ENCODE data around the gene LRRC30. TPM values are rescaled to one million over a fixed set of nuclear protein-coding genes. Genes with fewer than 3 reads are reported as not detected.

Gene LRRC30
- total RNA-seq, 1 experiment from 2014 or later = not detected

DNA sequence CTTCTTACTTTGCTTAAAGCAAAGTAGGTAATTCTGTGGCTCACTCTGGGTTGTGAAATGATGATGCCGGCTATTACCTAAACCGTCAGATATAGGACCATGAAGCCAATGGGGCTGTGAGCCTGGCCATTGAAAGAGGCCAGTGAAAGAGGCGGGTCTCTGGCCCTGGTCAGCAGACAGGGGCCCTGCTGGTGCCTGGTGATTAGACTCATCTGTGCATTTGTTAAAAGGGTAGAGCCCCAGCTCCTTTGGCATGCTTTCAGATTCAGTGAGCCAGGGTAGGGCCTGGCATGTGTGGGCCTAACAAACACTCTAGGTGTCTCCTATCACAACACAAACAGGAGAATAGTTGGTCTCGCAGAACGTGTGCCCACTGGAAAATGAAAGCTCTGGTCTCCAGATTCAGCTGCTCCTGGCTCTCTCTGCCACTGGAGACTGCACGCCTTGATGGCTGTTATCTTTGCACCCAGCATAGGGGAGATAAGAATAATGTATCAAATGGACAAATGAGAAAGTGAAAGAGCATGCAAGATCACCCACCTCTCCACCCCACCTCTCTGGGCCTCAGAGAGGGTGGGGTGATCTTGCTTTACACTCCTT, 6.9 kb downstream of the LRRC30 start:
- no peak for DNase-seq (ENCODE audit: low read depth)

DNA sequence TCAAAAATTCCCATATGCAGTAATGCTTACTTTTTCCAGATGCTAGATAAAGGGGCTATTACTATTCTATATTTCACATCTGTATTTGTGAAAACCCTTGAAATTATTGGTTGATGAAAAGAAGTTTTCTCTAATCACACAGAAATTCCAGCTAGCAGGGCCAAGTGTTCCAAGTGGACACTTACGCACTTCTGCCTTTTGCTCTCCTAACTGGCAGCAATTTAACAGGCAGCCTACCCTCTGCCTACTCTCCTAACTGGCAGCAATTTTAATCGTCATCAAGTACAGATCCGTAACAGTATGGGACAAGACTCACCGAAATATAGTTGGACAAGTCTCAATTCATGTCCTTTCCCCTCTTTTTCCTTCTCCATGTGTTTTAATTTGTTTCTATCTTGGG, 12.0 kb downstream of the LRRC30 start:
- DNase-seq (ENCODE audit: low read depth) = no peak

DNA sequence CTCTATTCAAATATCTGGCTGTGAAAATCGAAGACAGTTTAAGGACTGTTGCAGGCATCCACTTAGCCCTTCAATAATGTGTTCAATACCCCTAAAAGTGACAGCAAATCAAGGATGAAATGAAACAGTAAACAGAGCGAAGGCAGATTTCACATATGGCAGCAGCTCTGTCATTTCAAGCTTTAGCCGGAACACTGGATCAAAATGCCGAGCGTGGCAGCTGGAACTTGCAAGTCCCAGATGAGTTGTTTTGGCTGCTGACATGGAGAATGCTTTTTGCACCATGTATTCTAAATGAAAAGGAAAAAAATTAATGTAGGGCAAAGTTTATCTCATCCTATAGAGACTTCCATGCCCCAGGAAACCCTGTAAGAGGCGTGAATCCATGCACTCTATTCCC, 18.0 kb downstream of the LRRC30 start:
- DNase-seq (ENCODE audit: low read depth) = no peak

DNA sequence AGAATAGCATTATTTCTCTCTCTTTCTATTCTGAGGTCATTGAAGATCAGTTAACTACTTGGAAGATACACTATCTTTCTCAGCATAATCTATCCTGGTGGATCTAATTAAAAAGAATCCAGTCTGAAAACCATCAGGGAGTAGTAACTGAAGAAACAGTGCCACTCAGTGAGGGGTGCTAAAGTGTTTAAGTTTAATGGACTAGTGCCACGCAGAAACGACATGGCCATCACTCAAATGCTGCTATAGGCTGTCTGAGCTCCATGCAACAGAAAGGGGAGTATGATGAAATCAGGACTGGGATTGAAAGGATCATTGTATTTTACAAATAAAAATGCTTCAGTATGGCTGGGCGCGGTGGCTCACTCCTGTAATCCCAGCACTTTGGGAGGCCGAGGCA, 23.3 kb downstream of the LRRC30 start:
- DNase-seq (ENCODE audit: low read depth) = no peak

DNA sequence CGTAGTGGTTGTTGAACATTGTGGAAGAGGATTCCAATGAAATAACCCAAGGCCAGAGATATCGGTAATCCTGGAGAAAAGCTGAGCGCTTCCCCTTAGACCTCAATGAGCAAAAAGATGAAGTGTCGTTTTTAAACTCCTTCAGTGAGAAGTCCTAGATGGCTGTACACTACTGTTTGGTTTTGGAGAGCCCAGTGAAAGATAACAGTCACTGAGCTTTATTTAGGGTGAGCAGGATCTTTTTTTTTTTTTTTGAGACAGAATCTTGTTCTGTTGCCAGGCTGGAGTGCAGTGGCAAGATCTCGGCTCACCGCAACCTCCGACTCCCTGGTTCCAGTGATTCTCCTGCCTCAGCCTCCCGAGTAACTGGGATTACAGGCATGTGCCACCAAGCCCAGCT, 24.2 kb downstream of the LRRC30 start:
- no peak for DNase-seq (ENCODE audit: low read depth)

DNA sequence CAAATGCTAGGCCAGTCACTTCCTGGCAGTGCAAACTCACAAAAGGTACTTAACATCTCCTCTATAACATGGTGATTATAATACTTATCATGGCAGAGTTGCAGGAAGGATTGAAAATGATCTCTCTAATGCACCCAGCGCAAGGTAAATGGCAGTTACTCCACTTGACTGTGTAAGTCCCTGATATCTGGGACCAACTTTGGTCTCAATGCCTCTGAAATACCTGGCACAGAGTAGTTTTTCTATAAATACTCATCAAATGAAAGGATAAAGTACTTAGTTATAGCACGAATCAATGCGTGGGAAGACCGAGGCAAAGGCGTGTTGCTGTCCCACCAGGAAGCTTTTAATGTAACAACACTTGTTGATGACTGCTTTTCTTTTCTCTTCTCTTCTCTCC, 24.8 kb downstream of the LRRC30 start:
- DNase-seq (ENCODE audit: low read depth) = no peak

DNA sequence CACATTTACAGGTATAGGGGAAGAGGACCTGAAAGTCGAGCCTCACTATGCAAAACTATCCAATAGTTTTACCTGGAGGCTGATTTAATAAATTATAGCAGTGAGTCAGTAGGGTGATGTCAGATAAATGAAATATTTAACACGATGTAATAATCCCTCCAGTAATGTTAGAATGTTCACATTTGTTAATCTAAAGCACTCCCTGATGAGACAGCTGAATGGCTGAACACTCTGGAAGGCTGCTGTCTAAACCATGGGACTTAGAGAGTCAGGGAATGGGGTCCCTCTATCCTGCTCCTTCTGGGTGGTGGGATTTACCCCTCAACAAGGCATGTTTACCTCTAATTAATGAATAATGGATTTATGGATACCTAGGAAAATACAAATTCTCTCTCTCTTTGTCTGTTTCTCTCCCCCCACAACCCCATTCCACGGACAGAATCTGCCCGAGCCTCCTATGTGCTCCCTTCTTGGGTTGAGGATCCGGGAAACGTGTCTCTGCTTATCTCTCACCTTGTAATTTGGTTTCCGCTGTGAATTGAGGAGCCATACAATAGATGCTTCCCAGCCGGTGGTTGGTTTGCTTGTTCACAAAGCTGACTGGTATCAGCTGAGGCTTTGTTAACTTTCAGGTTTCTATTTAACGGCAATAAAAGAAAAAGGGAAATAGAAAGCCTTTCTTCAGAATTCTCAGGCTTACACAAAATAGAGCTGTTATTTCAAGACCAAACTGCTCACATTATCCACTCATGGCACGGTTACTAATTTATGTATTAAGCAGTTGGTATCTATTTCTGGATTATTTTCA, 25.9 kb downstream of the LRRC30 start:
- DNase-seq (ENCODE audit: low read depth) = no peak

DNA sequence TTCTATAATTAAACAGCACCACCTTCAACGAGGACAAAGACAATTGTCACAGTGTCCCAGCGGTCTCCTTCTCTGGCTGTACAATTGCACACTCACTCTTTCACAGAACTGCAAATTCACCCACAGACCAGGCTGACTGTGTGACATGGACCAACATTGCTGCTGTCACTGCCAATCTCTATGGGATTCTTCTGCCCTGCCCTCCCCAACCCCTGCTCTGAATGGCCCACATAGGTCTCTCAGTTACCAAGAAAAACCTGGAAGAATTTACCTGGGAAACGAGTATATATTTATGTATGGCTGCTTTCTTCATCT, 26.5 kb downstream of the LRRC30 start:
- DNase-seq (ENCODE audit: low read depth) = no peak

DNA sequence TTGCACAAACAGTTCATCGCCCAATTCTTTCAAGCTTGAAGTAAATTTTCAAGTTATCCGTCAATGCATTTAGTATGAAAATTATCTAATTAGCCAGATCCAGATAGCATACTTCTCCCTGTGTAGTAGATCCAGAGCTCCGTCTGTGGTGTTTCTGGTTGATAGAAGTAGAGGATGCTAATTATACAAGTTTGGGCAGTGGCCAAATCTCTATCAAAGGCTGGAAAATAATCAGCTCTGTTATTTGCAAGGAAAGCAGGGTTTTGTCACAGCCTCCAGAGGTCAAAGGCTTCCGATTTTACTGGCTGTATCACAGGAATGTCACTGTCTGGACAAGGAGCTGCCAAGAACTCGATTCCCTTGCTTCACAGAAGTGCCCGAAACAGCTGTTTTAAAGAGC, 28.6 kb downstream of the LRRC30 start:
- no peak for DNase-seq (ENCODE audit: low read depth)

DNA sequence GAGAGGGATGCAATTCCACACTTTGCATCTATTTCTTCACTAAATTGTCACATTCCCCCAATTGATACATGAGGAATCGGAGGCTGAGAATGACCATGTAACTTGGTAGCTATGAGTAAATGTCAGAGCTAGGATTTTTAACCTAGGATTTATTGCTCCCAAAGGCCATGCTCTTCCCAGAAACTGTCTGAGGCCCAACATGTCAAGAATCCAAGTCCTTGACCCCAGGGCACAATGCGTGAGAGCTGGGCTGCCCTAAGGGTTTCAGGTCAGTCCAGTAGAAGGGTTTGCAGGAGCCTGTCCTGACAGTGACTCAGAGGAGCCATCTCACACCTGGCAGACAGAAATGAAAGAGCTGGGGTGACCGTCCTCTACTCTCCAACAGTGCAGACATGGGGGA, 30.3 kb downstream of the LRRC30 start:
- DNase-seq (ENCODE audit: low read depth) = no peak

DNA sequence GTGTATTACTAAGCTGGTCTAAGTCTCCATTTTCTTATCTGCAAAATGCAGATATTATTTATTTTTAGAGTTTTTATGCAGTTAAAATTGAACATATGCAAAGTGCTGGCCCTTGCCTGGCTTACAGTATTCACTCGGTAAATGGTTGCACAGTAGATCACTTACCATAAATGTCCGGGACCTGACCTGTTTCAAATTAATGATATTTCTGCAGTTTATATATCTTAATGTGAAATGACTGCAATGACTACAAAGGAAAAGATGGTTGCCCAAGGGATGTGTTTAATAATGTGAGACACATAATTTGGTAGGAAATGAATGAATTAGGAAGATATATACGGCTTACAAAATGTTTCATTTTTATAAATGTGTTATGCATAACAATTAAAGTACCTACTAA, 37.1 kb downstream of the LRRC30 start:
- no peak for DNase-seq (ENCODE audit: low read depth)

DNA sequence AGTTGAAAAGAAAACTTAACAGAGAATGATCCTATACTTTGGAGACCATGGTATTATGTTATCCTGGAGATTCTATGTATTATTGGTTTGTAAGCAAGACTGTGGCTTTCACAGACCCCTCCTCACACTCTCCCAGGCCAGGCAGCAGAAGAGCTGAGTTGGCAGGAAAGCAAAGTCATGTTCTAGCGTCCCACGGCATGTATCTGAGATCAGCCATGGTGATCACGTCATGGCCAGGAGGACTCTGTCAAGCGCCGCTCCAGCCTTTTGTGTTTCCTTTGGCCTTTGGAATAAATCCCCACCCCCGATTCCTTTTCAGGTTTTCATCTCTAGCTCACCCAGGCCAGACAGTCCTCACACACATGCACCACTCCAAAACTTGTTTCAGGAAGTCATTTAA, 39.1 kb downstream of the LRRC30 start:
- DNase-seq (ENCODE audit: low read depth) = no peak

DNA sequence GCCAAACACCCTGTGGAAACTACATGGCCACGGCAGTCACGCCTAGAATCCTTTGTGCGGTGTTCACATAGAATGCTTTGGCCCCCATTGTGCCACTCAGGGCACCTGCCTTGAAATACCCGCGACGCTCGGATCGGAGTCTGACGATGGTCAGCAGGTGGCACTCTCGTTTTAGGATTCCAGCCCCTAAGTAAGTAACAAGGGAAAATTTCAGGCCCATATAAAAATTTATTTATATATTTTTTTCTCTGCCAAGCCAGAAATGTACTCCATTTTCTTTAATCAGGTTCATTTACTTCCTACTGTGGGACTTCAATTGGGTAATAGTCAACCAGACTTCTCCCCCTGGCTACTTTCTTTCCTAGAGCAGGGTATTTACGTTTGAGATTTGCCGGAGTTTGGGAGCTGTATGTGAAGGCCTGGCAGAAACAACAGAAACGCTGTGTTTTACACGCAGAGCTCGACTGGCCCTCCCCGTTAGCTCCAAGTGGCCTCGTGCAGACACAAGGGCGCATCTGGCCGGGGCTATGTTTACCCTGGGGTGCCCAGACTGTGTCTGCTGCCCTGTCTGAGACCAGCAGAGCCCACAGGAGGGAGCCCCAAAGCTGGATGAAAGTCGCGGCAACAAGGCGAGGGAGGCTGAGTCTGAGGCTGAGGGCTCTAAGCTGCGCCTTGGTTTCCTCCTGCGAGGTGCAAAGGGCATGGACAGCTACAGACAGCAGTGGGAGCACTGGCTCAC, 41.6 kb downstream of the LRRC30 start:
- DNase-seq (ENCODE audit: low read depth) = peak; percentile 65

DNA sequence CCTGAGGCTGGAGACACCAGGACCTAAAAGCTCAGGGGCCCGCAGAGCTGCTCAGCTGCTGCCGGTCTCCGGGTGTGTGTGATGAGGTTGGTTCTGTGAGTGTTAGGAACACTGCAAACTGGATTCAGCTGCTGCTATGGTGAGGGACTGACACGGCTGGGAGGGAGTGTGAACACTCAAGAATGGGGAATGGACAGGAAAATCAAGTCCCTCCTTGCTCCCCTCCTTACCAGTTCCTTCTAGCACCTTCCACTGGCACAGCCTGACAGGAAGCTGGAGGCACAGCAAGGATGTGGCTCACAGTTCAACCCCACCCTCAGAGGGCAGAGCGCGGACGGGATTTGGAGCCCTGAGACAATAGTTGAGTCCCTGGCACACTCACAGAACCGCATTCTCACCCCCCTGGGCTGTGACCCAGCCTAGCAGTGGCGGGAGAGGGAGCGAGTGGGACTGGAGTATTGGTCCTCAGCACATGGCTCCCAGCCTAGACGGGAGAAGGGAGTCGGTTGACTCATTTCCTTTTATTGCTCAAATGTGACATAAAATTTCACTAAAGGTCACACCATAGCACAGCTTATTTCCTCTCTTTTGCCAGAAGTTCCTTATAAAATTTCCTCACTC, 42.5 kb downstream of the LRRC30 start:
- DNase-seq (ENCODE audit: low read depth) = peak; percentile 88

DNA sequence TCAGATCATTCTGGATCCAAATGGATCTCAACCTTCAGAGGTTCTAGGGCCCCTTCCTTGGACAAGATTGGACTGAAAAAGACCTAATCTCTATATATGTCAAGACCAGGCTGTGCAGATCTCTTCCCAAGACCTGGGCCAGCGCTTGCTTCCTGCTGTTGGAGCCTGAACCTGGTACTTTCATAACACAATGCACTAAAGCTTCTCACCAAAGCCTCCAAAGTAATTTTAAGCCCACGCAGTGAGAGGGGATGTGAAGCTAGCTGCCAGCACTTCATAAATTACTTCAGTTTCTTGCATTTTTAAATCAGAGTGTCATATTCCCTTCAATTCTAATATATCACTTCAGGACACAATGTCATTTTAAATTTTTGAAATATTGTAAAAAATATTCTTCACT, 50.7 kb downstream of the LRRC30 start:
- DNase-seq (ENCODE audit: low read depth) = no peak

Other genes starting within 250 kb of the LRRC30 start
- 0.98 and 1.2 TPM in 2 replicates for gene LAMA1, start 113.3 kb upstream of the LRRC30 start, total RNA-seq (2014; rRNA removed; shearing (Covaris generic))

Data from RPMI7951 (cell line).